Parathyroid adenoma (tissue), 2 donors: ENCODE data around the gene RGL1.

Experiments
- H2AFZ ChIP-seq: fragments of 300-600 bp; sonication (generic); one replicate; pipeline ENCODE4 v1.7.0; 2017; ENCODE audit warnings: antibody characterized with exemption, mild to moderate bottlenecking
- H3K27ac ChIP-seq: fragments of 300-600 bp; sonication (generic); one replicate; pipeline ENCODE4 v1.7.0; 2017
- H3K27me3 ChIP-seq: fragments of 300-600 bp; sonication (generic); one replicate; pipeline ENCODE4 v1.7.0; 2017; ENCODE audit warnings: low read length; ENCODE audit not compliant: control insufficient read depth, insufficient read depth
- H3K36me3 ChIP-seq: fragments of 300-600 bp; sonication (generic); one replicate; pipeline ENCODE4 v1.7.0; 2017; ENCODE audit warnings: low read length; ENCODE audit not compliant: control insufficient read depth, insufficient read depth
- H3K4me1 ChIP-seq: fragments of 300-600 bp; sonication (generic); one replicate; pipeline ENCODE4 v1.7.0; 2017; ENCODE audit warnings: control low read depth
- H3K4me2 ChIP-seq: fragments of 300-600 bp; sonication (generic); one replicate; pipeline ENCODE4 v1.7.0; 2017; ENCODE audit warnings: low read length
- H3K4me3 ChIP-seq: fragments of 300-600 bp; sonication (generic); one replicate; pipeline ENCODE4 v1.7.0; 2017; ENCODE audit warnings: low read depth, low read length
- H3K79me2 ChIP-seq: fragments of 300-600 bp; sonication (generic); one replicate; pipeline ENCODE4 v1.7.0; 2017; ENCODE audit warnings: control low read depth
- H3K9ac ChIP-seq: fragments of 300-600 bp; sonication (generic); one replicate; pipeline ENCODE4 v1.7.0; 2017; ENCODE audit warnings: mild to moderate bottlenecking
- H3K9me3 ChIP-seq: fragments of 300-600 bp; sonication (generic); one replicate; pipeline ENCODE4 v1.7.0; 2017; ENCODE audit warnings: low read length; ENCODE audit not compliant: control insufficient read depth
- CTCF ChIP-seq: fragments of 300-600 bp; sonication (generic); IDR thresholded peaks from one replicate; pipeline ENCODE4 v1.7.0; 2017; ENCODE audit warnings: antibody characterized with exemption, mild to moderate bottlenecking
- donor health status: primary hyperparathyroidism.

RGL1 gene

GRCh38 chr1:183909672-183910071 lies 104.8 kb downstream of the RGL1 start:
- Histone ChIP-seq H3K9ac (no peak overlapping the region), H2AFZ (no peak overlapping the region), H3K27ac (no peak overlapping the region), H3K79me2 (no peaks in the 10 kb centered on the region), H3K4me2 (no peak overlapping the region), H3K4me1 (no peaks in the 10 kb centered on the region), H3K4me3 (no peak overlapping the region), H3K36me3 (no peaks in the 10 kb centered on the region), H3K27me3 (no peaks in the 10 kb centered on the region), H3K9me3 (no peaks in the 10 kb centered on the region)
- no peak for TF ChIP-seq CTCF

GRCh38 chr1:183910845-183911244 lies 105.9 kb downstream of the RGL1 start:
- Histone ChIP-seq H3K27ac (no peak overlapping the region), H3K79me2 (no peaks in the 10 kb centered on the region)

GRCh38 chr1:183911285-183911684 lies 106.4 kb downstream of the RGL1 start:
- H3K4me2 ChIP-seq, result no peak overlapping the region
- no peak overlapping the region for H3K9ac ChIP-seq
- H3K4me1 ChIP-seq, result peaks cover 2% of the 10 kb centered on the region
- no peaks in the 10 kb centered on the region for H3K27me3 ChIP-seq
- H3K4me3 ChIP-seq, result no peak overlapping the region
- no peaks in the 10 kb centered on the region for H3K36me3 ChIP-seq
- no peaks in the 10 kb centered on the region for H3K9me3 ChIP-seq
- no peak overlapping the region for H2AFZ ChIP-seq
- H3K27ac ChIP-seq, result no peak overlapping the region
- no peak for TF ChIP-seq CTCF
- H3K79me2 ChIP-seq, result no peaks in the 10 kb centered on the region

More at GRCh38 chr1:183910845-183911244, 105.9 kb downstream of the RGL1 start:
- Histone ChIP-seq H3K36me3 (no peaks in the 10 kb centered on the region), H3K27me3 (no peaks in the 10 kb centered on the region), H3K4me3 (no peak overlapping the region), H3K4me2 (no peak overlapping the region), H2AFZ (no peak overlapping the region), H3K9me3 (no peaks in the 10 kb centered on the region), H3K9ac (no peak overlapping the region), H3K4me1 (peaks cover 2% of the 10 kb centered on the region)
- TF ChIP-seq CTCF, result no peak

- no peak for TF ChIP-seq CTCF
- H2AFZ ChIP-seq, result no peak overlapping the region
- no peak overlapping the region for H3K27ac ChIP-seq
- no peak overlapping the region for H3K4me2 ChIP-seq
- H3K4me3 ChIP-seq, result no peak overlapping the region
- no peaks in the 10 kb centered on the region for H3K79me2 ChIP-seq
- peaks cover 2% of the 10 kb centered on the region for H3K4me1 ChIP-seq
- no peak overlapping the region for H3K9ac ChIP-seq
- H3K9me3 ChIP-seq, result no peaks in the 10 kb centered on the region
- no peaks in the 10 kb centered on the region for H3K36me3 ChIP-seq
- H3K27me3 ChIP-seq, result no peaks in the 10 kb centered on the region
Measured at GRCh38 chr1:183912265-183912886, 107.5 kb downstream of the RGL1 start.

GRCh38 chr1:183913567-183913993 lies 108.7 kb downstream of the RGL1 start:
- Histone ChIP-seq H3K4me2 (no peak overlapping the region), H3K9me3 (no peaks in the 10 kb centered on the region), H3K79me2 (no peaks in the 10 kb centered on the region), H3K27me3 (no peaks in the 10 kb centered on the region), H2AFZ (no peak overlapping the region), H3K4me3 (no peak overlapping the region), H3K9ac (no peak overlapping the region), H3K36me3 (no peaks in the 10 kb centered on the region), H3K4me1 (peaks cover 2% of the 10 kb centered on the region), H3K27ac (no peak overlapping the region)
- no peak for TF ChIP-seq CTCF
